T-helper 2 cell treated with Interferon-gamma antibody and Interleukin-4, amounts not matched to agents 100 ng/mL and 5 ng/mL, for 36 hours (primary cell): ENCODE results near the gene FRAT2. TPM values are rescaled to one million over a fixed set of nuclear protein-coding genes. Genes with fewer than 3 reads are reported as not detected.
"Not testable (repeated sequence)": the region's sequence is repeated elsewhere in the genome, so short reads cannot be mapped to it uniquely, and the experiment has no call there.

Experiments
- intact Hi-C: fragments of 100-400 bp; cut with micrococcal nuclease; formaldehyde crosslinking; loops from one replicate; pipeline ENCODE4 v1.15.1; 2023
- total RNA-seq: library from RNA; stranded (reverse); gene quantifications from 2 replicates; pipeline ENCODE4 v1.2.3, GENCODE V29; 2022

The FRAT2 gene
- total RNA-seq, 1 donor from 2014 or later = 10.4 TPM

- intact Hi-C loops = no loop called here
Measured at GRCh38 chr10:97356918-97357317, 22.4 kb upstream of the FRAT2 start.

DNA sequence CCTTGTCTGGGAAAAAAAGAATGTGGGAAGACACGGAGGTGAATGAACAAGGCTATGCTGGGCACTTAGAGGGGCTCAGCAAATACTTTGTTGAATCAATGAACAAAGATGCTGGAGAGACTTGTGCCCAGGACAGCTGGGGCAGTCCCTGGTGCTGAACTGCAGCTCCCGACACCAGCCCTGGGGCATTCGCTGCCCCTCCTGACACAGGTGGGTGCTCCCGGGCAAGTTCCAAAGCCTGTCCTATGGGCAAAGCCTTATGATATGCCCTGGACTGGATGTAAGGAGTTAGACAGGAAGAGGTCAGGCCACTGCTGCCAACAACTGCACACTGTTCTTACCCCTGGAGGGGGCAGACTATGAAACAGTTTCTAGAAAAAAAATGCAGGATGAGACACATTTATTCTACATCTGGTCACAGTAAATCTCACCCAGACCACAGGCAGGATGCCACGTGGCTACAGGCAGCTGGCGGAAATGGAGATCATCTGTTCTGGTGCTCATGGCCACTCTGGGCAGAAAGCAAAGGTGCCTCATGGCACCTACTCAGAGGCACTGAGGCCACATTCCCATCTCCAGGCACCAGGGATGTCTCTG is 21.9 kb upstream of the FRAT2 start:
- intact Hi-C loops = no loop called here

DNA sequence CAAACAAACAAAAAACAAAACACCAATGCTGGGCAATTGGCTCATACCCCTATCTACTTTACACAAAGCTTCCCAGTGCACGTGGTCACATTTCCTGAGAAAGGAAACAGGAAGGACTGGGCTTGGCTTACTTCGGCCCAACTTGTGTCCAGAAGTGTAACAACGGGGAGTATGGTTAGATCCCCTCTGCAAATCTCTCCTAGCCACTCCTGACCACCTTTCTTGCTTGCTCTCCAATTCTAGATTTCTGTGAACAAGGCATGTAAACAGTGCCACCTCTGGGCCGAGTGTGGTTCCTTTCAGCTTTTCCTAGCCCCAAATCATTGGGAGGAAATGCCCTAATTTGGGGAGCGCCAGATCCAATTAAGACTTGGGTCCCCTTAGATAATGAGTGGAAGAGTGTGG is 21.0 kb upstream of the FRAT2 start:
- intact Hi-C loops = no loop called here

GRCh38 chr10:97353945-97354344 is 19.4 kb upstream of the FRAT2 start:
- intact Hi-C loops = no loop called here

DNA sequence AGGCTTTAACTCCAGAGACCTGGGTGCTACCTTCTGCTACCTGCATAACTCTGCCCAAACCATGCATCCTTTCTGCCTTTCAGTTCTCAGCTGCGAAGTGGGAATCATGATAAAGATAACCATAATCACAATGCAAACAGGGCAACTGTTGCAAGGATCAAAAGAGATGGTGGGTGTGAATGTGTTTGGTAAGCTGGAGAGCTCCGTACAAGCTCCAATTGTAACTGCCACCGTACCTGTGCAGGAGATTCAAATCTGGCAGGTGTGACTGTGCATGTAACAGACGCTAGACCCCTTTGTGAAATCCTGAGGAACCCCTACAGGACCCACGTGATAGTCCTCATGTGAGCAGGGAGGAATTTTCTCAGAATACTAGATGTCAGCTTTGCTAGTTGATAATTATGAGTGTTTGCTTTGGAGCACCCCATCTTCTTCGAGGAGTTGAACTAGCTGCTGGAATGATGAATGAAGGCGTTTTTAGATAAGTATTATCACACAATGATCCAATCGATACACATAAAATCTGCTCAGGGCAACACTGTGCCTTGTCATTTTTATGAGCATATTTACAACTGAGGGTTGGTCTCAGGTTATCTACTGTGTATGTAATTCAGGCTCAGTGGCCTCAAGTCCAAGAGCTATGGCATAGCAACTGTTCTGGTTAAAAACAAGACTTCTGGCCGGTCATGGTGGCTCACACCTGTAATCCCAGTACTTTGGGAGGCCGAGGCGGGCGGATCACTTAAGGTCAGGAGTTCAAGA is 15.4 kb upstream of the FRAT2 start:
- intact Hi-C loops = no loop called here

DNA sequence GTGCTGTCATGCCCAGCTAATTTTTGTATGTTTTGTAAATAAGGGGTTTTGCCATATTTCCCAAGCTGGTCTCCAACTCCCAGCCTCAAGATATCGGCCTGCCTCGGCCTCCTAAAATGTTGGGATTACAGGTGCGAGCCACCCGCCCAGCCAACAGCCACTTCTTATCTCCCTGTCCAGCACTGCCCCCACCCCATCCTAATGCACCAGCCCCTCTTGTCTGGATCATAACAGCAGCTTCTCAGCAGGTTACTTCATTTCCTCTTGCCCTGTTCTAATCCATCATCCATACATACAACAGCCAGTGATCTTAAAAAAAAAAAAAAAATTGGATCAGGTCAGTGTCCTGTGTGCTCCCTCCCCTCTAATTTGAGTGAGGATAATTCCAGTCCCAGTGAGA is 12.8 kb upstream of the FRAT2 start:
- intact Hi-C loops = no loop called here

DNA sequence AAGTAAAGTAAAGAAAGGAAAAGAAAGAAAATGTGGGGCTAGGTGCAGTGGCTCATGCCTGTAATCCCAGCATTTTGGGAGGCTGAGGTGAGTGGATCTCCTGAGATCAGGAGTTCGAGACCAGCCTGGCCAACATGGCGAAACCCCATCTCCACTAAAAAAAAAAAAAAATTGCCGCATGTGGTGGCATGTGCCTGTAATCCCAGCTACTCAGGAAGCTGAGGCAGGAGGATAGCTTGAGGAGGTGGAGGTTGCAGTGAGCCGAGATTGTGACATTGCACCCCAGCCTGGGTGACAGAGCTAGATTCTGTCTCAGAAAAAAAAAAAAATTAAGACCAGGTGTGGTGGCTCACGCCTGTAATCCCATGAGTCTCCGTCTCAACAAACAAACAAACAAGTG is 9.1 kb upstream of the FRAT2 start:
- intact Hi-C loops = not testable (repeated sequence)

- intact Hi-C loops = no loop called here
Measured at GRCh38 chr10:97341416-97341815, 6.9 kb upstream of the FRAT2 start.

DNA sequence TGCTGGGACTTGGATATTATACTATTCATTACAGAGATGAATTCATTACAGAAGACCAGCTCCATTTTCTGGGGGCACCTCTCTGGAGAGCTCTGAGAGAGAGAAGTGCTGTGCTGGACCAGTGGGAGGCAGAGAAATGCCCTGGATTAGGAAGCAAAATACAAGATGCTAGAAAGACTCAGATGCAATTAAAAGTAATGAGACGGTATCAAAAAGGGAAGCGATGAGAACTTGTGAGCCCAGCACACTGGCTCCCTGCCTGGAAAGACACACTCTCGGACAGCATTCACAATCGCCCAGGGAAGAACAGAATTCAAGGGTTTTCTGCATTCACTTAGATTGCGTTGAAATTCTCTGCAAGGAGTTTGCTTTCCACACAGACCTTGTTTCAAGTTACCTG is 3.5 kb upstream of the FRAT2 start:
- intact Hi-C loops = loop anchor here (5.0 to 10.0 kb wide), 2 partner anchors 159 to 797 kb away; partner anchors contain the start of genes MMS19, R3HCC1L and UBTD1

- intact Hi-C loops = loop anchor here (5.0 to 10.0 kb wide), 2 partner anchors 160 to 798 kb away; partner anchors contain the start of genes MMS19, R3HCC1L and UBTD1
Measured at GRCh38 chr10:97336942-97337831, 2.7 kb upstream of the FRAT2 start.

DNA sequence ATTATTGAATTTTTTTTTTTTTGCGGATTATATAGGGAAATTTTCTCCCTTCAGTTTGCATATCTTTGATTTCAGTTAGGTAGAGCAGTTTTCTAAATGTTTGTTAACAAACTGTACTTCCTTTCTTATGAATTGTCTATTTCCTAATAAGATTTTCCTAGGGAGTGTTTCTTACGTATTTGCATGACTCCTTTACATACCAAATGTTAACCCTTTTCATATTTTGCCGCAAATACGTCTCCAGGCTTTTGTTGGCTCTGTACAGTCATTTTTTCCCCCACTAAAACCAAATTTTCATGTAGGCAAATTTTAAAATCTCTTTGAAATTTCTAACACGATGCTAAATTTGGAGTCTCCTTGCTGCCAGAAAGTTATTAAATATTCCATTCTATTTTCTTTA is 1.9 kb upstream of the FRAT2 start:
- intact Hi-C loops = loop anchor here (5.0 to 10.0 kb wide), 2 partner anchors 161 to 798 kb away; partner anchors contain the start of genes MMS19, R3HCC1L and UBTD1

GRCh38 chr10:97336006-97336405 is 1.5 kb upstream of the FRAT2 start:
- intact Hi-C loops = loop anchor here (5.0 to 10.0 kb wide), 2 partner anchors 161 to 799 kb away; partner anchors contain the start of genes MMS19, R3HCC1L and UBTD1

GRCh38 chr10:97335188-97335619 is 675 bp upstream of the FRAT2 start:
- intact Hi-C loops = loop anchor here (2.0 to 10.0 kb wide), 3 partner anchors 66 to 800 kb away; partner anchors contain the start of genes MMS19, R3HCC1L, RRP12 and UBTD1

GRCh38 chr10:97333601-97334369 is 744 bp downstream of the FRAT2 start:
- intact Hi-C loops = loop anchor here (1.0 to 10.0 kb wide), 6 partner anchors 14 to 801 kb away; partner anchors contain the start of genes ARHGAP19, FRAT1, LCOR and R3HCC1L

DNA sequence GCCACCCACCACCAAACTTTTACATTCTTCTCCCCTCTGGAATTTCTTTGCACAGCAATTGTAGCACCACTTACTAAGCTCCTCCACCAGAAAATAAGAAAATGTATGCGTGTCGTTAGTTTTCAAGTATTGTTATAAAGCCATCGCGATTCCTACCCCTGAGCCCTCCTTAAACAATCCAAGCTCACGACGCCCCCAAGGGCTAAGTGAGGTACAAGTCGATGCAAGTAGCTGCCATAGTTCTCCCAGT is 1.3 kb downstream of the FRAT2 start:
- intact Hi-C loops = loop anchor here (5.0 to 10.0 kb wide), 3 partner anchors 56 to 802 kb away; partner anchors contain the start of genes LCOR and R3HCC1L

- intact Hi-C loops = loop anchor here (5.0 to 10.0 kb wide), 3 partner anchors 55 to 802 kb away; partner anchors contain the start of genes LCOR and R3HCC1L
Measured at GRCh38 chr10:97332591-97333350, 1.8 kb downstream of the FRAT2 start.

GRCh38 chr10:97331153-97331703 is 3.3 kb downstream of the FRAT2 start:
- intact Hi-C loops = loop anchor here (5.0 to 10.0 kb wide), 3 partner anchors 54 to 804 kb away; partner anchors contain the start of genes LCOR and R3HCC1L

DNA sequence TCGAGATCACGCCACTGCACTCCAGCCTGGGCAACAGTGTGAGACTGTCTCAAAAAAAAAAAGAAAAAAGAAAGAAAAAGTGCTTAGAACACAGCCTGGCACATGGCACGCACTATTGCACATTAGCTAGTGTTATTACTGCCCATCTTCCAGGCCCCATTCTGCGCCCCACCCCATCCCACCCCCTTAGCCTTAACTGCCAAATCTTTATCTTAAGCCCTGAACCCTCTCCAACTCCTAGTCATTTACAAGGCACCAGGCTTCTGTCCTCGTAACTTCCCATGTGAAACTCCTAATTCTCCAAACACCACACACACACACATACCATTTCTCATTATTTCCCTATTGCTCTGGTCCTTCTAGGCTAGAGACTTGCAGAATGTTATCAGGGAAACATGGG is 4.8 kb downstream of the FRAT2 start:
- intact Hi-C loops = loop anchor here (5.0 to 10.0 kb wide), 3 partner anchors 52 to 805 kb away; partner anchors contain the start of genes LCOR and R3HCC1L
